Lung (tissue), 12 donors: ENCODE results near the gene ADGRL1. TPM values are rescaled to one million over a fixed set of nuclear protein-coding genes. Genes with fewer than 3 reads are reported as not detected.

ENCODE experiments used
- ATAC-seq: fragments of 200-7000 bp; cut with Tn5 transposase; one replicate; pipeline ENCODE4 v1.9.1; 2020; ENCODE audit warnings: moderate number of reproducible peaks; ENCODE audit not compliant: insufficient read depth, low FRiP score
- DNase-seq, 3 donors: peaks; one replicate each; pipeline ENCODE4 v3.0.0-alpha.2; 2013 to 2017
- H3K27ac ChIP-seq, 2 donors: one replicate each; pipeline ENCODE4 v1.5.1; 2013; ENCODE audit warnings: mild to moderate bottlenecking in 2 of 2, moderate library complexity in 2 of 2, control low read depth in 1 of 2, inconsistent platforms in 1 of 2, low read depth in 1 of 2, low read length in 1 of 2
- H3K27me3 ChIP-seq, 3 donors: one replicate each; pipeline ENCODE4 v1.5.1; 2013; ENCODE audit warnings: low read length in 2 of 3; ENCODE audit not compliant: control insufficient read depth in 3 of 3, insufficient read depth in 3 of 3
- H3K36me3 ChIP-seq, 4 donors: one replicate each; pipeline ENCODE4 v1.5.1; 2013; ENCODE audit warnings: low read length in 4 of 4, mild to moderate bottlenecking in 1 of 4, moderate library complexity in 1 of 4; ENCODE audit not compliant: control insufficient read depth in 4 of 4, insufficient read depth in 4 of 4
- H3K4me1 ChIP-seq, 5 donors: one replicate each; pipeline ENCODE4 v1.5.1; 2013; ENCODE audit warnings: low read length in 5 of 5, mild to moderate bottlenecking in 2 of 5, moderate library complexity in 1 of 5; ENCODE audit not compliant: control insufficient read depth in 5 of 5, insufficient read depth in 5 of 5
- H3K4me3 ChIP-seq: one replicate; pipeline ENCODE4 v1.5.1; 2013; ENCODE audit warnings: mild to moderate bottlenecking, control low read depth, moderate library complexity
- H3K9ac ChIP-seq, 2 donors: one replicate each; pipeline ENCODE4 v1.5.1; 2013; ENCODE audit warnings: low read length in 2 of 2, control low read depth in 1 of 2; ENCODE audit not compliant: insufficient read depth in 1 of 2
- H3K9me3 ChIP-seq, 4 donors: one replicate each; pipeline ENCODE4 v1.5.1; 2013; ENCODE audit warnings: low read length in 3 of 4, mild to moderate bottlenecking in 1 of 4, moderate library complexity in 1 of 4; ENCODE audit not compliant: control insufficient read depth in 4 of 4, insufficient read depth in 3 of 4
- CTCF ChIP-seq: IDR thresholded peaks from 2 replicates; pipeline ENCODE4 v1.5.1; 2012; ENCODE audit warnings: mild to moderate bottlenecking; ENCODE audit errors: control extremely low read depth, extremely low read depth
- WGBS, 2 donors: extraction: QIAGEN DNeasy Blood & Tissue Kit; methylation state at CpG; one replicate each; pipeline ENCODE4 v1.1.7; 2013; 5-methylcytosine and 5-hydroxymethylcytosine counted together
- polyA plus RNA-seq, 2 donors: library from polyadenylated mRNA; stranded (reverse); fragments of 200-250 nt; gene quantifications; one replicate each; pipeline ENCODE4 v1.2.1, GENCODE V29; 2013
- total RNA-seq, 2 donors: library from RNA; depleted of rRNA in 1 of 2; stranded (reverse); fragments of >200 nt in 1 of 2; gene quantifications; one replicate each; pipeline ENCODE4 v1.2.1, GENCODE V29; 2014 to 2021
- donor health status: control.
- donor health status: control.
- donor health status: Bipolar disorder and iron deficiency.
- donor health status: healthy.
- donor health status: DM: yes; HTN: yes; CAD: no.

The ADGRL1 gene
- total and polyA plus RNA-seq, 4 donors, result 9.4 to 35.9 (median 19.3) TPM

GRCh38 chr19:14150041-14150769 is 55.8 kb downstream of the ADGRL1 start:
- H3K4me3 ChIP-seq, result no peak overlapping the region
- peak in 1 of 3 donors; percentile 46 for DNase-seq
- 55 to 64% methylated on average over 10 of the region's 10 CpGs for WGBS, 2 donors
- peak overlapping the region in 1 of 2 donors; percentile 23 for H3K9ac ChIP-seq
- H3K27me3 ChIP-seq, result no peaks in the 10 kb centered on the region
- H3K9me3 ChIP-seq, result no peaks in the 10 kb centered on the region
- ATAC-seq, result no peak
- H3K36me3 ChIP-seq, result peaks cover 0 to 16% (median 10%) of the 10 kb centered on the region in 4 donors
- H3K27ac ChIP-seq, result peak overlapping the region; percentile 38 to 67
- TF ChIP-seq CTCF, result no peak
- H3K4me1 ChIP-seq, result peaks cover 0 to 28% (median 13%) of the 10 kb centered on the region in 5 donors

- DNase-seq, result peak; percentile 95 to 98 (median 96)
- Histone ChIP-seq H3K36me3 (peaks cover 0 to 14% (median 7%) of the 10 kb centered on the region in 4 donors), H3K27me3 (no peaks in the 10 kb centered on the region), H3K9ac (peak overlapping the region in 1 of 2 donors; percentile 23), H3K9me3 (no peaks in the 10 kb centered on the region), H3K27ac (peak overlapping the region; percentile 38 to 67), H3K4me3 (no peak overlapping the region), H3K4me1 (peaks cover 0 to 28% (median 13%) of the 10 kb centered on the region in 5 donors)
- 11 to 20% methylated on average over 20 to 21 of the region's 21 CpGs for whole genome bisulfite sequencing, 2 donors
- ATAC-seq, result no peak
- no peak for TF ChIP-seq CTCF
These were observed 56.4 kb downstream of the ADGRL1 start for GRCh38 chr19:14149509-14149994.

GRCh38 chr19:14148751-14149410 is 57.1 kb downstream of the ADGRL1 start:
- Histone ChIP-seq H3K9ac (peak overlapping the region in 1 of 2 donors; percentile 70), H3K4me3 (no peak overlapping the region), H3K4me1 (peaks cover 0 to 28% (median 13%) of the 10 kb centered on the region in 5 donors), H3K36me3 (peaks cover 0 to 8% (median 4%) of the 10 kb centered on the region in 4 donors), H3K27me3 (no peaks in the 10 kb centered on the region), H3K27ac (peak overlapping the region; percentile 38 to 73), H3K9me3 (no peaks in the 10 kb centered on the region)
- WGBS, 2 donors, result 57 to 61% methylated on average over 13 of the region's 13 CpGs
- ATAC-seq (no peak), DNase-seq (no peak)
- TF ChIP-seq CTCF, result no peak
